Left lung (tissue), 14 donors: ENCODE measurements around the gene XAGE3. TPM values are rescaled to one million over a fixed set of nuclear protein-coding genes. Genes with fewer than 3 reads are reported as not detected.
"Not testable (repeated sequence)": the region's sequence is repeated elsewhere in the genome, so short reads cannot be mapped to it uniquely, and the experiment has no call there.

Experiments
- ATAC-seq: fragments of 200-7000 bp; cut with Tn5 transposase; one replicate; pipeline ENCODE4 v1.9.1; 2020; ENCODE audit warnings: moderate library complexity
- DNase-seq, 4 donors: peaks; one replicate each; pipeline ENCODE4 v3.0.0-alpha.2; 2013 to 2020
- H3K27ac ChIP-seq, 2 donors: fragments of 200-600 bp; sonication (generic) in 1 of 2; one replicate each; pipeline versions ENCODE4 v1.5.0 to v1.8.0; 2020 to 2021
- H3K27me3 ChIP-seq, 2 donors: fragments of 200-600 bp; sonication (generic) in 1 of 2; one replicate each; pipeline versions ENCODE4 v1.5.0 to v1.8.0; 2020 to 2021
- H3K36me3 ChIP-seq, 2 donors: fragments of 200-600 bp; sonication (generic) in 1 of 2; one replicate each; pipeline versions ENCODE4 v1.5.0 to v1.8.0; 2020 to 2021
- H3K4me1 ChIP-seq, 2 donors: fragments of 200-600 bp; one replicate each; pipeline ENCODE4 v1.8.0; 2021
- H3K4me3 ChIP-seq, 2 donors: fragments of 200-600 bp; sonication (generic) in 1 of 2; one replicate each; pipeline versions ENCODE4 v1.5.0 to v1.8.0; 2020 to 2021; ENCODE audit warnings: mild to moderate bottlenecking in 1 of 2
- H3K9me3 ChIP-seq, 2 donors: fragments of 200-600 bp; sonication (generic) in 1 of 2; one replicate each; pipeline versions ENCODE4 v1.5.0 to v1.8.0; 2020 to 2021
- intact Hi-C, 2 donors: fragments of 100-400 bp; cut with DNase I; formaldehyde crosslinking; loops; one replicate each; pipeline versions ENCODE4 v1.11.2 to v1.14.2; 2022
- long read RNA-seq, 12 donors: library from polyadenylated mRNA in 2 of 12; unstranded in 2 of 12; transcript quantifications; one replicate each; pipeline ENCODE4 v2.0.0 and lab custom pipeline, GENCODE V29; 2019 to 2026
- polyA plus RNA-seq, 6 donors: library from polyadenylated mRNA; unstranded; fragments of 120-200 nt; gene quantifications; one replicate each; pipeline ENCODE4 v1.2.1, GENCODE V29; 2013; ENCODE audit not compliant: insufficient read length in 6 of 6
- total RNA-seq, 2 donors: library from RNA; stranded (reverse); fragmentation: NEBNext Ultra II Directional; extraction: Animal tissue kit (Norgen Biotek cat#: 25700); gene quantifications; one replicate each; pipeline ENCODE4 v1.2.1, GENCODE V29; 2021
- TF ChIP-seq, protein P1 (sequence below), 2 donors: fragments of 200-600 bp; sonication (generic) in 1 of 2; IDR thresholded peaks; one replicate each; pipeline versions ENCODE4 v1.5.0 to v1.8.0; 2021; ENCODE audit warnings: antibody characterized with exemption in 2 of 2
- donor health status: DM: no; HTN: yes; CAD: no.
- donor health status: DM: no; HTN: no; CAD: no.

XAGE3 gene
- total RNA-seq (not detected), polyA plus RNA-seq (not detected)
- long read RNA-seq, donor 1, result 0 reads
- long read RNA-seq, donor 2, result 0 reads
- long read RNA-seq, donor 3, result 0 reads
- long read RNA-seq, donor 4, result 0 reads
- long read RNA-seq, donor 5, result 0 reads
- long read RNA-seq, donor 6, result 0 reads
- long read RNA-seq, donor 7, result 0 reads
- long read RNA-seq, donor 8, result 0 reads
- long read RNA-seq, donor 9, result 0 reads
- long read RNA-seq, donor 10, result 0 reads
- long read RNA-seq, donor 11, result 0 reads
- long read RNA-seq, donor 12, result 0 reads

DNA sequence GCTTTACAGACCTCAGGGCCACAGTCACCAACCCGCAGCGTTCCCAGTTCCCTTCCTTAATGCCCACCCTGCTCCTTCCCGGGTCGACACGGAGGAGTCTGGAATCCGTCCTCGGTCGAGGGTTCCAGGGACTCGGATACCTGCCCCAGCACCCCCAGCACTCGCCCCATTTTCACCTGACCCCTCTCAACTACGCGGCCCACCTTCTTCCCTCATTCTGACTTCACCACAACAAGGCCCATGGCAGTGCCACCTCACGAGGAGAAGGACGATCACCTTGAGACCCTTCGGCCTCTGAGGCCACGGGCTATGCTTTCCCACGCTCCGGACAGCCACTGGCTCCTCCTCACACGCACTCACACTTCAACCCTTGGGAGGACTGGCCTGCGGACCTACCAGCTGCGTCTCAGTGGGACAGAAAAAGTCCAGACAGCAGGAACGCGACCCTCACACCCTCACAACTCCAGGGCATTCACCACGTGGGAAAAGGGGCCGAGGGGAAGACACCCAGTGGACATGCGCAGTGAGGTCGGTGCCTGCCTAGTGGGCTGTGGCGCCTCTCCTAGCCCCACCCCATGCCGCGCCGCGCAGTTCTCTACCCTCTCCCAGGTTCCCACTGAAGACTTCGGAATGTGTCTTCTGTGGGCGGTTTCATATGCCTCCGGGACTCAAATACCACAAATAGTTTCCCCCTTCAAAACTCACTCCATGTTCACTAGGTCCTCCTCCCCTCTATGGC, at the start of gene XAGE3:
XAGE3 (minus strand) TSS at position 474 of the 739 bp plus-strand sequence. CDS start 950 bp downstream, outside the sequence.
- peaks cover 0 to 9% of the 10 kb centered on the region in 2 donors for H3K27me3 ChIP-seq

GRCh38 chrX:52914704-52915103, 46.8 kb upstream of the XAGE3 start:
- ATAC-seq, H3K27me3 ChIP-seq, H3K4me3 ChIP-seq, H3K27ac ChIP-seq, DNase-seq, H3K36me3 ChIP-seq, intact Hi-C loops, H3K9me3 ChIP-seq, H3K4me1 ChIP-seq: not testable (repeated sequence)

More for the DNA sequence above, at the start of gene XAGE3:
- Histone ChIP-seq H3K36me3 (no peaks in the 10 kb centered on the region), H3K27ac (no peak within 1 kb of the TSS), H3K9me3 (no peaks in the 10 kb centered on the region), H3K4me1 (no peaks in the 10 kb centered on the region), H3K4me3 (no peak within 1 kb of the TSS)
- intact Hi-C loops, result no loop called here
- TF ChIP-seq, protein P1, sequence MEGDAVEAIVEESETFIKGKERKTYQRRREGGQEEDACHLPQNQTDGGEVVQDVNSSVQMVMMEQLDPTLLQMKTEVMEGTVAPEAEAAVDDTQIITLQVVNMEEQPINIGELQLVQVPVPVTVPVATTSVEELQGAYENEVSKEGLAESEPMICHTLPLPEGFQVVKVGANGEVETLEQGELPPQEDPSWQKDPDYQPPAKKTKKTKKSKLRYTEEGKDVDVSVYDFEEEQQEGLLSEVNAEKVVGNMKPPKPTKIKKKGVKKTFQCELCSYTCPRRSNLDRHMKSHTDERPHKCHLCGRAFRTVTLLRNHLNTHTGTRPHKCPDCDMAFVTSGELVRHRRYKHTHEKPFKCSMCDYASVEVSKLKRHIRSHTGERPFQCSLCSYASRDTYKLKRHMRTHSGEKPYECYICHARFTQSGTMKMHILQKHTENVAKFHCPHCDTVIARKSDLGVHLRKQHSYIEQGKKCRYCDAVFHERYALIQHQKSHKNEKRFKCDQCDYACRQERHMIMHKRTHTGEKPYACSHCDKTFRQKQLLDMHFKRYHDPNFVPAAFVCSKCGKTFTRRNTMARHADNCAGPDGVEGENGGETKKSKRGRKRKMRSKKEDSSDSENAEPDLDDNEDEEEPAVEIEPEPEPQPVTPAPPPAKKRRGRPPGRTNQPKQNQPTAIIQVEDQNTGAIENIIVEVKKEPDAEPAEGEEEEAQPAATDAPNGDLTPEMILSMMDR (IDR thresholded peaks at IDR 0.05), result no peak
- DNase-seq (no peak), ATAC-seq (no peak)

DNA sequence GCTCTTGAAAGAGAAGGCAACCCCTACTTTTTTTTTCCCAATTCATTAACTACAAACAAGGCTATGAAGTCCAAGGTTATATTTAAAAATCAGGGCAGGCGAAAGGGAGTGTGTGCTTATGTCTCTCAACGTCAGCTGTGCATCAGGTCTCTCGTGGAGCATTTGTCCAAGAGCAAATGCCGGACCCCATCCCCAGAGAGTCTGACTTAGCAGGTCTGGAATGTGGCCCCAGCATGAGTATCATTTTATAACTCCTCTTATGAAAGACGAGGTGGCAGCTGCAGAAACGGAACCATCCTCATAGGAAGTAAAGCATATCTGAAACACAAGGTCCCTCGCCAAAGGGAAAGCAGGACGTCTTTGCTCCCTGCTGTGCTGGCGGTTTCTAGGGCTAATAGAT, 45.8 kb upstream of the XAGE3 start:
- intact Hi-C loops, result not testable (repeated sequence)

DNA sequence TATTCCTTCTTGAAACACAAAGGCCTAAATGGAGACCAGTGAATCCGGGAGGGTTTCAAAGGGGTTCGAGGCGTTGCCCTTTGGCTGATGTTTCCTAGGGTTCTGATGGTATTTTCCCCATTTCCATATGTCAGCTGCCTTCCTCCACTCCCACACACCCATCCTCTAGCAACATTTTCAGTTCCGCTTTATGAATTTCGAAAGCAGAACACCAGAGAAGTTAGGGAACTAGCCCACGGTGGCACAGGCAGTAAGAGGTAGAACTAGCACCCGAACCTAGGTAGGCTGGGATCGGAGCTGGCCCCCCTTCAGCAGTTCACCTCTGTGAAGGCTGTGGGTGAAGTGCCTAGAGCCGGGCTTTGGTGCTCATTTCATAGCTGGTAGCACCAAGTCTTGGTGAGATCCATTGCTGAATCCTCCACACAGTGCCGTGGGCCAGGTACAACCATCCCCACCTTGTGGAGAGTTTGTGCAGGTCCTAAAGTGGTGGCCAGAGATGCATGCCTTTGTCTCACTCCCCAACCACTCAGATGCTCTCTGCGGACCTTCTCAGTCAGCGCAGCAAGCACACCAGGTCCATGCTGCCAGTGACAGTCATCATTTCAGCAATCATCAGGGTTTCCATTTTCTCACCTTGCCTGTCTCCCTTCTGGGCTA, 41.6 kb upstream of the XAGE3 start:
- H3K27me3 ChIP-seq, H3K36me3 ChIP-seq, H3K4me3 ChIP-seq, H3K27ac ChIP-seq, H3K4me1 ChIP-seq, DNase-seq, intact Hi-C loops, H3K9me3 ChIP-seq: not testable (repeated sequence)
- ATAC-seq, result peak; percentile 41

More for the DNA sequence above, 45.8 kb upstream of the XAGE3 start:
- not testable (repeated sequence) for H3K27me3 ChIP-seq, ATAC-seq, H3K4me1 ChIP-seq, DNase-seq, H3K9me3 ChIP-seq, H3K27ac ChIP-seq, H3K4me3 ChIP-seq, H3K36me3 ChIP-seq

DNA sequence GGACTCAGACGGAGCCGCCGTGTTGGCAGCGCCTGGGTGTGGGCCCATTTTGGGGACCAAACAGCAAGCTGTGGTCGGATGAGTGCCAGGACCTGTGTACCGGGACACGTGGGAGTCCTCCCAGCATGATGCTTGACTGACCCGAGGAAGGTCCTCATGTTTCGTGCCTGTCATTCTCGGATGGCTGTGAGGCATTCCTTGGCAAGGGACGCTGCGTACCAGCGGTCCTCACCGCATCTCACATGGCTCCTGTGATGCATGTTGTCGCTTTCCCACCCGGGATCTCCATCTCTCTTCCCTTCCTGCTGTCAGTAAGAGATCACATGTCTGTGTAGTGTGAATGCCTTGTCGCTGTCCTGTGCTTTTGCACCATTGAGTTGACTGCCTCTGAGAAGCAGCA, 40.0 kb upstream of the XAGE3 start:
- H3K36me3 ChIP-seq, H3K9me3 ChIP-seq, H3K27ac ChIP-seq, H3K27me3 ChIP-seq, H3K4me3 ChIP-seq, intact Hi-C loops, H3K4me1 ChIP-seq, DNase-seq, ATAC-seq: not testable (repeated sequence)

- intact Hi-C loops, H3K27ac ChIP-seq, H3K4me1 ChIP-seq, H3K36me3 ChIP-seq, H3K9me3 ChIP-seq, DNase-seq, H3K27me3 ChIP-seq, ATAC-seq, H3K4me3 ChIP-seq: not testable (repeated sequence)
Observed at GRCh38 chrX:52907137-52907536, 39.3 kb upstream of the XAGE3 start.

- H3K4me3 ChIP-seq, H3K27ac ChIP-seq, intact Hi-C loops, H3K36me3 ChIP-seq, H3K4me1 ChIP-seq, H3K9me3 ChIP-seq, H3K27me3 ChIP-seq, DNase-seq: not testable (repeated sequence)
- ATAC-seq, result peak; percentile 35
Observed at GRCh38 chrX:52906072-52906471, 38.2 kb upstream of the XAGE3 start.

DNA sequence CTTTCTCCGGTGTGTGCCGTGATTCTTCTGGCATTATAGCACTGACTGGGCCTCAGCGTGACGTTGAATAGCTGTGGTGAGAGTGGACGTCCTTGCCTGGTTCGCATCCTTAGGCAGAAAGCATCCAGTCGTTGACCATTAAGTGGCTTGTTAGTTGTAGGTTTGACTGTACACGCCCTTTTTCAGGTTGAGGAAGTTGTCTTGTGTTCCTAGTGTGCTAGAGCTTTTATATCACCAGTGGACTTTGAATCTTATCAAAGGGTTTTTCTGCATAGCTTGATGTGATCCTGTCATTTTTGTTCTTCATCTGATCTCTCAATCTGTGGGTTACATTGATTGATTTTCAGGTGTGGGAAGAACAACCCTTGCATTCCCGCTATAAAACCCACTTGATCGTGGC, 37.6 kb upstream of the XAGE3 start:
- not testable (repeated sequence) for ATAC-seq

GRCh38 chrX:52896855-52897709, 29.2 kb upstream of the XAGE3 start, which contains the start of gene FAM156B:
TSS of gene FAM156B (plus strand) at chrX:52897330. CDS start at chrX:52907226, 9,896 bp downstream.
- H3K27ac ChIP-seq, H3K4me3 ChIP-seq, H3K4me1 ChIP-seq, H3K36me3 ChIP-seq, H3K9me3 ChIP-seq, DNase-seq, H3K27me3 ChIP-seq, intact Hi-C loops: not testable (repeated sequence)
- ATAC-seq, result peak; percentile 93

More for the DNA sequence above, 37.6 kb upstream of the XAGE3 start:
- H3K9me3 ChIP-seq, intact Hi-C loops, H3K27me3 ChIP-seq, H3K36me3 ChIP-seq, DNase-seq, H3K4me1 ChIP-seq, H3K4me3 ChIP-seq, H3K27ac ChIP-seq: not testable (repeated sequence)

GRCh38 chrX:52896438-52896837, 28.6 kb upstream of the XAGE3 start:
- H3K27me3 ChIP-seq, H3K9me3 ChIP-seq, H3K27ac ChIP-seq, ATAC-seq, H3K4me1 ChIP-seq, H3K36me3 ChIP-seq, H3K4me3 ChIP-seq, intact Hi-C loops, DNase-seq: not testable (repeated sequence)

GRCh38 chrX:52888090-52888489, 20.2 kb upstream of the XAGE3 start:
- H3K27me3 ChIP-seq, intact Hi-C loops, H3K36me3 ChIP-seq, DNase-seq, H3K4me1 ChIP-seq, ATAC-seq, H3K9me3 ChIP-seq, H3K27ac ChIP-seq, H3K4me3 ChIP-seq: not testable (repeated sequence)
